Measurements from ENCODE around the gene ARL10. TPM values are rescaled to one million over a fixed set of nuclear protein-coding genes. Genes with fewer than 3 reads are reported as not detected.

The ARL10 gene
- polyA plus RNA-seq, 1 of the 3 experiments (the other 2 are of a cell fraction) = 4.6 TPM

DNA sequence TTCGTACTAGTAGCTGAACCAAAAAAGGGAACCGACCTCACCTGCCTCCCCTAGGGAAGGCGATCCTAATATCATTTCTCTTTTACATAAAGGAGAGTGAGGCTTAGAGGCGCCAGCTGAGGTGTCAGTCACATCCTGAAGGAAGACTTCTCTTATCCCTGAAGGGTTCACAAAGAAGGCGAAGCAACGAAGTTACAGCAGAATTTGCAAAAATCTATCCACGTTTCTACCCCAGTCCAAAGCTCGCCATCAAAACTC lies 3.1 kb upstream of the ARL10 start:
- Histone ChIP-seq H3K27me3 (ENCODE audit: insufficient read depth) (no peaks in the 10 kb centered on the region), H3K4me2 (peak overlapping the region; percentile 91), H3K36me3 (replicated peaks in 1 of 2; ENCODE audit: control insufficient read depth in 1 of 2, insufficient read depth in 2 of 2, low read length in 1 of 2) (peaks cover 10 to 13% of the 10 kb centered on the region in 2 experiments), H3K4me1 (ENCODE audit: control insufficient read depth in 1 of 2, insufficient read depth in 2 of 2, low read depth in 1 of 2, low read length in 1 of 2) (peaks cover 0 to 19% of the 10 kb centered on the region in 2 experiments; a peak in 1 of 4 replicates), H3K79me2 (ENCODE audit: insufficient read depth) (peaks cover 44% of the 10 kb centered on the region), H3K9me2 (no peaks in the 10 kb centered on the region), H4K20me1 (ENCODE audit: insufficient read depth) (peaks cover 20% of the 10 kb centered on the region; the same call in 1 of the 2 replicates), H3F3A (replicated peaks; ENCODE audit: insufficient read depth) (peaks cover 3% of the 10 kb centered on the region), H3K27ac (ENCODE audit: low read depth in 2 of 2, low read length in 1 of 2) (no peak overlapping the region), H3K4me3 (ENCODE audit: low read depth in 2 of 2, low read length in 1 of 2) (peak overlapping the region; percentile 80 to 98), H2AFZ (ENCODE audit: low read depth) (peak overlapping the region; percentile 76), H3K9ac (no peak overlapping the region), H3K9me3 (no peaks in the 10 kb centered on the region)
- POLR2A ChIA-PET = interaction anchor here (0.7 to 1.9 kb wide), 7 partner anchors 10 to 86 kb away, joined by 3 to 7 read pairs (median 5); partner anchors contain the start of genes FAF2, HIGD2A and NOP16
- CTCF ChIA-PET = interaction anchor here (1.0 to 2.0 kb wide), 4 partner anchors 26 to 632 kb away, joined by 3 to 10 read pairs (median 6); partner anchors contain the start of genes FAF2, HIGD2A and NOP16
- 84% methylated on average over 8 of the region's 8 CpGs for WGBS (ENCODE audit: low lambda C conversion rate)
- no peak for DNase-seq
- TF ChIP-seq RFX5 (IDR thresholded peaks at IDR 0.05; ENCODE audit: low read length) = no peak
- TF ChIP-seq RCOR1 (IDR thresholded peaks at IDR 0.05; ENCODE audit: low read length) = no peak
- no peak for TF ChIP-seq FOXJ3 (CRISPR knock-in tag; IDR thresholded peaks at IDR 0.05)
- no peak for TF ChIP-seq FOXM1 (IDR thresholded peaks at IDR 0.05; ENCODE audit: low read depth)
- TF ChIP-seq MXI1 (IDR thresholded peaks at IDR 0.05; ENCODE audit: low read depth, low read length) = no peak
- no peak for TF ChIP-seq MEF2A (IDR thresholded peaks at IDR 0.05; ENCODE audit: borderline replicate concordance, low read depth)
- no peak for TF ChIP-seq FOSL2 (IDR thresholded peaks at IDR 0.05; ENCODE audit: borderline replicate concordance, low read depth)
- TF ChIP-seq, protein P1, sequence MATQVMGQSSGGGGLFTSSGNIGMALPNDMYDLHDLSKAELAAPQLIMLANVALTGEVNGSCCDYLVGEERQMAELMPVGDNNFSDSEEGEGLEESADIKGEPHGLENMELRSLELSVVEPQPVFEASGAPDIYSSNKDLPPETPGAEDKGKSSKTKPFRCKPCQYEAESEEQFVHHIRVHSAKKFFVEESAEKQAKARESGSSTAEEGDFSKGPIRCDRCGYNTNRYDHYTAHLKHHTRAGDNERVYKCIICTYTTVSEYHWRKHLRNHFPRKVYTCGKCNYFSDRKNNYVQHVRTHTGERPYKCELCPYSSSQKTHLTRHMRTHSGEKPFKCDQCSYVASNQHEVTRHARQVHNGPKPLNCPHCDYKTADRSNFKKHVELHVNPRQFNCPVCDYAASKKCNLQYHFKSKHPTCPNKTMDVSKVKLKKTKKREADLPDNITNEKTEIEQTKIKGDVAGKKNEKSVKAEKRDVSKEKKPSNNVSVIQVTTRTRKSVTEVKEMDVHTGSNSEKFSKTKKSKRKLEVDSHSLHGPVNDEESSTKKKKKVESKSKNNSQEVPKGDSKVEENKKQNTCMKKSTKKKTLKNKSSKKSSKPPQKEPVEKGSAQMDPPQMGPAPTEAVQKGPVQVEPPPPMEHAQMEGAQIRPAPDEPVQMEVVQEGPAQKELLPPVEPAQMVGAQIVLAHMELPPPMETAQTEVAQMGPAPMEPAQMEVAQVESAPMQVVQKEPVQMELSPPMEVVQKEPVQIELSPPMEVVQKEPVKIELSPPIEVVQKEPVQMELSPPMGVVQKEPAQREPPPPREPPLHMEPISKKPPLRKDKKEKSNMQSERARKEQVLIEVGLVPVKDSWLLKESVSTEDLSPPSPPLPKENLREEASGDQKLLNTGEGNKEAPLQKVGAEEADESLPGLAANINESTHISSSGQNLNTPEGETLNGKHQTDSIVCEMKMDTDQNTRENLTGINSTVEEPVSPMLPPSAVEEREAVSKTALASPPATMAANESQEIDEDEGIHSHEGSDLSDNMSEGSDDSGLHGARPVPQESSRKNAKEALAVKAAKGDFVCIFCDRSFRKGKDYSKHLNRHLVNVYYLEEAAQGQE (IDR thresholded peaks at IDR 0.05; ENCODE audit: low read depth, low read length) = no peak
- no peak for TF ChIP-seq RXRA (IDR thresholded peaks at IDR 0.05; ENCODE audit: borderline replicate concordance, low read depth)
- no peak for TF ChIP-seq NFIC (IDR thresholded peaks at IDR 0.05; ENCODE audit: borderline replicate concordance)
- no peak for TF ChIP-seq GABPA (IDR thresholded peaks at IDR 0.05; ENCODE audit: low read depth)
- TF ChIP-seq JUND (IDR thresholded peaks at IDR 0.05) = no peak
- no peak for TF ChIP-seq ELF1 (IDR thresholded peaks at IDR 0.05)
- TF ChIP-seq, protein P2, sequence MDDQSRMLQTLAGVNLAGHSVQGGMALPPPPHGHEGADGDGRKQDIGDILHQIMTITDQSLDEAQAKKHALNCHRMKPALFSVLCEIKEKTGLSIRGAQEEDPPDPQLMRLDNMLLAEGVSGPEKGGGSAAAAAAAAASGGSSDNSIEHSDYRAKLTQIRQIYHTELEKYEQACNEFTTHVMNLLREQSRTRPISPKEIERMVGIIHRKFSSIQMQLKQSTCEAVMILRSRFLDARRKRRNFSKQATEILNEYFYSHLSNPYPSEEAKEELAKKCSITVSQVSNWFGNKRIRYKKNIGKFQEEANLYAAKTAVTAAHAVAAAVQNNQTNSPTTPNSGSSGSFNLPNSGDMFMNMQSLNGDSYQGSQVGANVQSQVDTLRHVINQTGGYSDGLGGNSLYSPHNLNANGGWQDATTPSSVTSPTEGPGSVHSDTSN (IDR thresholded peaks at IDR 0.05) = no peak
- TF ChIP-seq, protein P3, sequence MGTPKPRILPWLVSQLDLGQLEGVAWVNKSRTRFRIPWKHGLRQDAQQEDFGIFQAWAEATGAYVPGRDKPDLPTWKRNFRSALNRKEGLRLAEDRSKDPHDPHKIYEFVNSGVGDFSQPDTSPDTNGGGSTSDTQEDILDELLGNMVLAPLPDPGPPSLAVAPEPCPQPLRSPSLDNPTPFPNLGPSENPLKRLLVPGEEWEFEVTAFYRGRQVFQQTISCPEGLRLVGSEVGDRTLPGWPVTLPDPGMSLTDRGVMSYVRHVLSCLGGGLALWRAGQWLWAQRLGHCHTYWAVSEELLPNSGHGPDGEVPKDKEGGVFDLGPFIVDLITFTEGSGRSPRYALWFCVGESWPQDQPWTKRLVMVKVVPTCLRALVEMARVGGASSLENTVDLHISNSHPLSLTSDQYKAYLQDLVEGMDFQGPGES (IDR thresholded peaks at IDR 0.05; ENCODE audit: low read depth, low read length) = no peak

All from SK-N-SH (cell line).